HG03135 (cell line): ENCODE measurements around the gene LGALS4.
"Not testable (repeated sequence)": the region's sequence is repeated elsewhere in the genome, so short reads cannot be mapped to it uniquely, and the experiment has no call there.

Experiments used
- ATAC-seq: cut with Tn5 transposase; IDR thresholded peaks from one replicate; pipeline ENCODE4 v1.9.1; 2021; ENCODE audit warnings: mild to moderate bottlenecking, moderate library complexity; ENCODE audit not compliant: unreplicated experiment

LGALS4 gene

DNA sequence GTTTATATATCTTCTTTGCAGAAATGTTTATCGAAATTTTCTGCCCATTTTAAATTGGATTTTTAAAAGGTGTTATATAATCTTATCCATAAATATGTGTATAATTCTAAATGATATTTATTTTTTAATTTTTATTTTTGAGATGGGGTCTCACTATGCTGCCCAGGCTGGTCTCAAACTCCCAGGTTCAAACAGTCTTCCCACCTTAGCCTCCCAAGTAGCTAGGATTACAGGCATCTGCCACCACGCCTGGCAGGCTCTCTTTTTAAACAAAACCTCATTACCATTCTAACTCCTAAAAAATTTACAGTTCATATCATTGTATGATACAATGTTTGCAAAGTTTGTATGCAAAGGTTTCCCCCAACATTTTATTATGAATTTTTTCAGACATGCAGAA, 16.6 kb downstream of the LGALS4 start:
- no peak for ATAC-seq

DNA sequence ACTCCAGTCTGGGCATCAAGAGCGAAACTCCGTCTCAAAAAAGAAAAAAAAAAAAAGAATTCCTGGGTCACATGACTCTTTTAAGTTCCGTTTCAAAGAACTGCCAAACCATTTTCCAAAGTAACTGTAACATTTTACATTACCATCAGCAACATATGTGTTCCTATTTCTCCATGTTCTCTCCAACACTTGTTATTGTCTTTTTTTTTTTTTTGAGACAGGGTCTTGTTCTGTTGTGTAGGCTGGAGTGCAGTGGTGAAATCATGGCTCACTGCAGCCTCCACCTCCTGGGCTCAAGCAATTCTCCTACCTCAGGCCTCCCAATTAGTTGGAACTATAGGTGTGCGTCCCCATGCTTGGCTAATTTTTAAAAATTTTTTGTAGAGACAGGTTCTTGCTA, 17.2 kb downstream of the LGALS4 start:
- ATAC-seq, result no peak

DNA sequence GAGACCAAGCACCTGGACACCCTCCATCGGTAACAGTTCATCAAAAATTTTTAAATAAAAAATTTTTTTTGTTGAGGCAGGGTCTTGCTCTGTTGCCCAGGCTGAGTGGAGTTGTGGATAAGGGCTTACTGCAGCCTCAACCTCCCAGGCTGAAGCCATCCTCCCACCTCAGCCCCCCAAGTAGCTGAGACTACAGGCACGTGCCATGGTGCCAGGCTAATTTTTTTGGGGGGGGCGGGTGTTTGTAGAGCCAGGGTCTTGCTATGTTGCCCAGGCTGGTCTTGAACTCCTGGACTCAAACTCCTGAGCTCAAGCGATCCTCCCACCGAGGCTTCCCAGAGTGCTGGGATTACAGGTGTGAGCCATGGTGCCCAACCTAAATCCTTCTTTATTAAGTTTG, 19.1 kb downstream of the LGALS4 start:
- no peak for ATAC-seq

DNA sequence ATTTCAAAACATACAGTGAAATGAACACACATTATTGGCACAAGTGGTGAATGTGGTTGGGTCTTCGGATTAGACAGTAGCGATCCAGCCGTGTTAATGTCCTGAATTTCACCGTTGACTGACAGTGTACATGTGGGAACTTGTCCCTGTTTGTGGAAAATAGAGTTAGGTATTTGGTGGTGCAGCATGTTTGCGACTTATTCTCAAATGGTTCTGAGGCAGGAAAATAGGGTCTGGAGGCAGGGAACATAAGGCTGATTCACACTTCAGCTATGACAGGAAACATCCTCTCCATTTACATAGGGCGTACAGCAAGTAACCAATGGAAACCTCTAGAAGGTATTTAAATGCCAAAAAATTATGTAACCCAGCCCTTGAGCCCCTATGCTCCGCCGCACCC, 19.6 kb downstream of the LGALS4 start:
- ATAC-seq, result no peak

DNA sequence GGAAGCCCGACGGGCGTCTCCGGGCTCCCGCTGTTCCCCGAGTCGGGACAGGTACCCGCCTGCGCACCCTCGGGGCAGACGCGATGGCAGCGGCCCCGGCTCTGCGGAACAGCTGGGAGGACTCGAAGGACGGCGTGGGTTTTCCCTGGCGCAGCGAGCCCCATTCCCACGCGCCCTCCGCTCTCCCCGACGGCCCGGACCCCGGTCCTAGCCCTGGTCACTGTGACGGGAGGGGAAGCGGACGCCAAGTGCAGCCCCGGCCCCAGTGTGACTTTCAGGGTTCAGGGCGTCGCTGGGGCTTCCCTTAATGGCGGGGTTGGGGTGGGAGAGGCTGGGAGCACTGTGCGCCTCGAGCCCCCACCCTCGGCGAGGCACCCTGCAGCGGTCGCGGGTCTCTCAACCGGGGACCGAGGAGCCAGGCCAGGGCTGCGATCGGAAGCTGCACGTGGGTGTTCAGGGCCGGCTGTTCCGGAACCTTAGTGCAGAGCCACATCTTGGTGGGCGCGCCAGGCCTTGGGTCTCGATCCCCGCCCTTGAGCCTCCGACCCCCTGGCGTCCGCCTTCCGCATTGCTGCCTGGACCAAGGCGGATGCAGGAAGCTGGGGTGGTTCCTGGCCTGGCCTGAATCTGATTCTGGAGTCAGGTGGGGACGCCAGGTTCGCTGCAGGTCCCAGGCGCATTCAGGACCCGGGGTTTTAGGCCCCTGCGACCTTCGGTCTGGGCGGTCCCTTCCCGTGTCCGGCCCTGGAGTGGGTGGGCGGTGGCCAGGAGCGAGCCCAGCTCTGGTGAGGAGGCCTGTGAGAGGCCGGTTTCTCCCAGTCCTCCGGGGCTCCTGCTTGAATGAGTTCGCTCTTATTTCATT, 20.3 kb downstream of the LGALS4 start:
- ATAC-seq, result no peak

DNA sequence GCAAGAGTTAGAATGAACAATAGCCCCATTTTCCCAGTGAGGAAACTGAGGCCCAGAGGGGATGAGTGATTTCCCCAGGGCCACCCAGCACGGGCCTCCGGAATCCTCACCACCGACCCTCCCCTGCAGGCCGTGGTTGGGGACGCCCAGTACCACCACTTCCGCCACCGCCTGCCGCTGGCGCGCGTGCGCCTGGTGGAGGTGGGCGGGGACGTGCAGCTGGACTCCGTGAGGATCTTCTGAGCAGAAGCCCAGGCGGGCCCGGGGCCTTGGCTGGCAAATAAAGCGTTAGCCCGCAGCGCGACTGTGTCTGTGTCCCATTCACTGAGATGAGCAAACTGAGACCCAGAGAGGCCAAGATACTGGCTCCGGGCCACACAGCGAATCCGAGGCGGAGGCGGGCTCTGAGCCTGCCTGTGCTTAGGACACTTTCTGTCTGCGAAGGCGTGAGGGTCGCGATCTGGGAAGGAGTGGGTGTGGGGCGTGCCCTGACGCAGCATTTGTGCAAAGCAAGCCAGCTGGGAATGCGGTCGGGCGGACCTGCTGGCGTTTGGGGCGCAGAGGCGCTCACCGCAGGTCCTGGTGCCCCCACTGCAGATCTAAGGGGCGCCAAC, 21.2 kb downstream of the LGALS4 start:
- ATAC-seq, result not testable (repeated sequence)

DNA sequence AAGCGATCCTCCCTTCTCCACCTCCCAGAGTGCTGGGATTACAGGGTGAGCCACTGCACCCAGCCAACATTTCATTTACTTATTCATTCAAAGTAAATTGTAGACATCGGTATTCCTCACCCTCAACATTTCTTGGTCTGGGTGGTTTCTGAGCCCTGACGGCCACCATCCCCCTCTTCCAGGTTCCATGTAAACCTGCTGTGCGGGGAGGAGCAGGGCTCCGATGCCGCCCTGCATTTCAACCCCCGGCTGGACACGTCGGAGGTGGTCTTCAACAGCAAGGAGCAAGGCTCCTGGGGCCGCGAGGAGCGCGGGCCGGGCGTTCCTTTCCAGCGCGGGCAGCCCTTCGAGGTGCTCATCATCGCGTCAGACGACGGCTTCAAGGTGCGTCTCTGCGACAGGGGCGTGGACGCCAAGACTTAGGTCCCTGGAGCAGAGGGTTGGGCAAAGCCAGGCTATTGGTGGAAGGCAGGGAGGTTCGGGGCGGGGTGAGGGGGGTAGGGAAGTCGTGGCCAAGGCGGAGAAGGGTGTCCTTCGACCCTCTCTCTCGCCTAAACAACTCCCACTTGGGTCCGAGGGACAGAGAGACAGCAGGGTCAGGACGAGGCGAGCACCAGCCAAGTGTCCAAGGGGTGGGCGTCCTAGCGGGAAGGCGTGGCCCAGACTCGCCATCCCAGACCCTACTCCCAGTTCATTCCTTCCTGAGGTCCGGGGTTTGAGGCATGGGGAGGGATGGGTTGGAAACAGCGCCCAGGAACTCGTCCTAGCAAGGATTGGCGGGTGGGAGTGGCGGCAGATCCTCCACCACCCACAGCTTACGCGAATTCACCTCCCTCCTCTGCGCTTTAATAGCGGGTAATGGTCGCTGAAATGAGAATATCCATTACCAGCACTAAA, 22.0 kb downstream of the LGALS4 start:
- ATAC-seq, result not testable (repeated sequence)

- no peak for ATAC-seq
These were observed 24.1 kb downstream of the LGALS4 start, which contains the start of gene LGALS7B for GRCh38 chr19:38788478-38789243. Gene LGALS7B (plus strand): TSS chr19:38789200. CDS start chr19:38789227, 27 bp downstream.

DNA sequence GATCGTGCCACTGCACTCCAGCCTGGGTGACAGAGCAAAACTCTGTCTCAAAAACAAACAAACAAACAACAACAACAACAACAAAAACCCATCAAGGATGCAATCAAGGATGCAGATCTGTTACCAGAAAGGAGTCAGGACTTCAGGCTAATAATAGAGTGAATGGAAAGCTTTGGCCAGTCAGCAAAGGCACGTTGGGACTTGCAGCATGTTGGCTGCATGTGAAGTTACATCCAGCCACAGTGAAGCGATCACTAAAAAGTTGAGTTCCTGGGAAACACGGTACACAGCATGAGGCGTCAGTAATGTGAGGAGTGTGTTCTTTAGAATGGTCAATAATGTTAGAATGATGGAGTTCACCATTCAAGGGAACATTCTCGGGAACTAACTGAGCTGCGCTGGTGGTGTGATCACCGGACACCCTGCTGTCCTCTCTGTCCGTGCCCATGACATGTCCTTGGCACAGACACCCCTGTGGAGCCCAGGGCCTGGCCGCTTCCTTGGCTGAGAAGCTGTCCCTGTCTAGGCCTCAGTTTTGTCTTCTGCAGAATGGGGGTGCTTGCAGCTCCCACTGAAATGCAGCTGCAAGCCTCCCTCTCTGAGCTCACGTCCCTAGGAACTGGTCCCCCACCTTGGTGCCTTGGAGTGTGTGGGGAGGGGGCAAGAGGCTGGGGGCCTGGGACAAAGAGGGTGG, 26.0 kb downstream of the LGALS4 start:
- ATAC-seq, result no peak

- ATAC-seq, result not testable (repeated sequence)
These were observed 26.7 kb downstream of the LGALS4 start for GRCh38 chr19:38786061-38786460.

- ATAC-seq, result no peak
These were observed 27.5 kb downstream of the LGALS4 start for GRCh38 chr19:38785187-38785699.

DNA sequence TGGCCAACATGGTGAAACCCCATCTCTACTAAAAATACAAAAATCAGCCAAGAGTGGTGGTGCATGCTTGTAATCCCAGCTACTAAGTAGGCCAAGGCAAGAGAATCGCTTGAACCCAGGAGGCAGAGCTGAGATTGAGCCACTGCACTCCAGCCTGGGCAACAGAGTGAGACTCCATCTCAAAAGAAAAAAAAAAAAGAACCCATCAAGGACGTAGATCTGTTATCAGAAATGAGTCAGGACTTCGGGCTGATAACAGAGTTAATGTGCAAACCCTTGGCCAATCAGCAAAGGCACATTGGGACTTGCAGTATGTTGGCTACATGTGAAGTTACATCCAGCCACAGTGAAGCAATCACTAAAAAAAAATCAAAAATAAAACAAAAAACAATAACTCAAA, 28.5 kb downstream of the LGALS4 start:
- ATAC-seq, result no peak

DNA sequence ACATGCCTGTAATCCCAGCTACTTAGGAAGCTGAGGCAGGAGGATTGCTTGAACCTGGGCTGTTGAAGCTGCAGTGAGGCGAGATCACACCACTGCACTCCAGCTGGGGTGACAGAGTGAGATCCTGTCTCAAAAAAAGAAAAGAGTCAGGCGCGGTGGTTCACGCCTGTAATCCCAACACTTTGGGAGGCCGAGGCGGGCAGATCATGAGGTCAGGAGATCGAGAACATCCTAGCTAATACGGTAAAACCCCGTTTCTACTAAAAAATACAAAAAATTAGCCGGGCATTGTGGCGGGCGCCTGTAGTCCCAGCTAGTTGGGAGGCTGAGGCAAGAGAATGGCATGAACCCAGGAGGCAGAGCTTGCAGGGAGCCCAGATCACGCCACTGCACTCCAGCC, 30.5 kb downstream of the LGALS4 start:
- not testable (repeated sequence) for ATAC-seq

DNA sequence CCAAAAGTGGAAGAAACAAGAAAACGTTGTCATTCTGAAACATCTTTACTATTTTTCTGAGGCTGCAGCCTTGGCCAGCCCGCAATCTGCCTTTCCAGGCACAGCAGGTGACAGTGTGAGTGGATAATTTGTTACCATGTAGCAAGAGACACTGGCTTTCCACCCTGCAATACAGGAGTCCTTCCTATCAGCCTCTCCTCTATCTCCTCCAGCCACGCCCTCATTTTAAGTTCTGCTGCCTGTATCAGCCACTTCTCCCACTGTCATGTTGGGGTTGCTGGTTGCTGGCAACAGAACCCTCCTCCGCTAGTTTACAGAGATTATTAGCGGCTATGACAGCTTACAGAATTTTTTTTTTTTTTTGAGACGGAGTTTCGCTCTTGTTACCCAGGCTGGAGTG, 31.7 kb downstream of the LGALS4 start:
- ATAC-seq, result no peak

DNA sequence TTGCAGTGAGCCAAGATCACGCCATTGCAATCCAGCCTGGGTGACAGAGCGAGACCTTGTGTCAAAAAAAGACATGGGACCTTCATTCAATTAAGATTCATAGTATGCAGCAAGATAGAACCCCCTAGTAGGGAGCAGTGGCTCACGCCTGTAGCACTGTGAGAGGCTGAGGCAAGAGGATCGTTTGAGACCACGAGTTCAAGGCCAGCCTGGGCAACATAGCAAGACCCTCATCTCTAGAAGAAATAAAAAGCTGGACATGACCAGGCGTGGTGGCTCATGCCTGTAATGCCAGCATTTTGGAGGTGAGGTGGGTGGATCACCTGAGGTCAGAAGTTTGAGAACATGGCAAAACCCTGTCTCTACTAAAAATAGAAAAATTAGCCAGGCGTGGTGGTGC, 32.3 kb downstream of the LGALS4 start:
- ATAC-seq, result no peak

- ATAC-seq, result no peak
These were observed 34.0 kb downstream of the LGALS4 start for GRCh38 chr19:38778733-38779132.

DNA sequence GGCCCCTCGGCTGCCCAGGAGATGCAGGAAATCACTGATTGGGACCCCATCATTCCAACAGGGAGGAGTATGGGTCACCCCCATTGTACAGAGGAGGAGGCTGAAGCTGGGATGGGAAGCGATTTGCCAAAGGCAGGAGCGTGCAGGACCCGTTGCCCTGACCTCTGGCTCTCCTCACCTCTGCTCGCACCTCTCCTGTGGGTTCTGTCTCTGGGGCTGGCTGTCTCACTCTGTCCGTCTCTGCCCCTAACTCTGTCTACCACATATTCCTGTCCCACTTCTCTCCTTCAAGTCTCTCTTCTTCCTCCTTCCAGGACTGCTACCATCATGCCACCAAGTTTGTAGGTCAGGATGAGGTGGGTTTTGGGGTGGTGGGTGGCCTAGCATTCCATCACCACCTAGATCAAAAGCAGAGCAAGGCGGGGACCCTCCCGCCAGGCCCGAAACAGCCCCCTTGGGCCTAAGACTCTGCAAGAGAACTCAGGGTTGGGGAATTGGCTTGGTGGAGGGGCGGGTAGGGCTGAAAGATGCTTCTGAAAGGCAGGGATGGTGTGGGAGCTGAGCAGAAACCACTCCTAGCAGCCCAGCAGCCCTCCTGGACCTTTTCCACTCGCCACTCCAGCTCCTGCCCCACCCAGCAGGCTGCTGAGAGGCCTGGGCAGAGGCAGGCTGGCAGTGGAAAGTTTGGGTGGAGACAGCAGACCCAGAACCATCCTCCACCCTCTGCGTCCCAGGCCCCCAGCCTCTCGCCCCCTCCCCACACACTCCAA, 38.4 kb downstream of the LGALS4 start:
- ATAC-seq, result no peak

GRCh38 chr19:38773469-38774177, 39.1 kb downstream of the LGALS4 start, which contains the start of gene LGALS7:
Gene LGALS7 (minus strand): TSS chr19:38773517. CDS start chr19:38773492, 25 bp downstream.
- no peak for ATAC-seq
